ENCODE data around the gene FBXO24. TPM values are rescaled to one million over a fixed set of nuclear protein-coding genes. Genes with fewer than 3 reads are reported as not detected.

Gene FBXO24
- total and polyA plus RNA-seq, 2 donors (not counting 1 experiment from before 2014, with no cell fraction given) = 0.23 to 0.33 TPM

- Histone ChIP-seq H3K27me3 (ENCODE audit: control insufficient read depth, insufficient read depth, low read length) (no peaks in the 10 kb centered on the region), H3K79me2 (ENCODE audit: control insufficient read depth, insufficient read depth, low read length) (no peaks in the 10 kb centered on the region), H3K4me1 (ENCODE audit: control insufficient read depth, extremely low read depth, insufficient read depth, low read length) (no peaks in the 10 kb centered on the region), H3K27ac (ENCODE audit: insufficient read depth, low read length) (no peak overlapping the region), H4K20me1 (ENCODE audit: control insufficient read depth, extremely low read depth, insufficient read depth, low read length) (no peaks in the 10 kb centered on the region), H3K9me3 (ENCODE audit: control insufficient read depth, insufficient read depth, low read depth, low read length) (no peaks in the 10 kb centered on the region), H3K9ac (ENCODE audit: insufficient read depth, low read length) (no peak overlapping the region), H3K4me3 (replicated peaks in 1 of 4; ENCODE audit: control extremely low read depth in 1 of 4, insufficient read depth in 1 of 4, low read depth in 3 of 4, low read length in 4 of 4) (no peak overlapping the region), H2AFZ (ENCODE audit: low read length) (no peak overlapping the region), H3K4me2 (ENCODE audit: extremely low read depth, insufficient read depth, low read length) (no peak overlapping the region), H3K36me3 (ENCODE audit: control insufficient read depth, insufficient read depth, low read length) (peaks cover 28% of the 10 kb centered on the region)
- TF ChIP-seq EZH2 (IDR thresholded peaks at IDR 0.05; ENCODE audit: low read length, missing control alignments) = no peak
- no peak for TF ChIP-seq CTCF (conservative IDR thresholded peaks at IDR 0.05 in 1 of 2, IDR thresholded peaks at IDR 0.05 in 1 of 2; ENCODE audit: low read depth in 1 of 2, low read length in 2 of 2)
- no peak for DNase-seq (ENCODE audit: low read depth in 2 of 2)
Observed at GRCh38 chr7:100572949-100573675, 13.0 kb upstream of the FBXO24 start.

- peaks cover 31% of the 10 kb centered on the region for H3K36me3 ChIP-seq (ENCODE audit: control insufficient read depth, insufficient read depth, low read length)
- no peak within 1 kb of the TSS for H3K4me2 ChIP-seq (ENCODE audit: extremely low read depth, insufficient read depth, low read length)
- H4K20me1 ChIP-seq (ENCODE audit: control insufficient read depth, extremely low read depth, insufficient read depth, low read length) = no peaks in the 10 kb centered on the region
- H3K9ac ChIP-seq (ENCODE audit: insufficient read depth, low read length) = no peak within 1 kb of the TSS
- no peak within 1 kb of the TSS for H2AFZ ChIP-seq (ENCODE audit: low read length)
- no peaks in the 10 kb centered on the region for H3K27me3 ChIP-seq (ENCODE audit: control insufficient read depth, insufficient read depth, low read length)
- H3K79me2 ChIP-seq (ENCODE audit: control insufficient read depth, insufficient read depth, low read length) = no peaks in the 10 kb centered on the region
- no peaks in the 10 kb centered on the region for H3K9me3 ChIP-seq (ENCODE audit: control insufficient read depth, insufficient read depth, low read depth, low read length)
- no peak within 1 kb of the TSS for H3K4me3 ChIP-seq (replicated peaks in 1 of 4; ENCODE audit: control extremely low read depth in 1 of 4, insufficient read depth in 1 of 4, low read depth in 3 of 4, low read length in 4 of 4)
- no peaks in the 10 kb centered on the region for H3K4me1 ChIP-seq (ENCODE audit: control insufficient read depth, extremely low read depth, insufficient read depth, low read length)
- TF ChIP-seq EZH2 (IDR thresholded peaks at IDR 0.05; ENCODE audit: low read length, missing control alignments) (no peak), CTCF (conservative IDR thresholded peaks at IDR 0.05 in 1 of 2, IDR thresholded peaks at IDR 0.05 in 1 of 2; ENCODE audit: low read depth in 1 of 2, low read length in 2 of 2) (no peak)
- no peak within 1 kb of the TSS for H3K27ac ChIP-seq (ENCODE audit: insufficient read depth, low read length)
- no peak for DNase-seq (ENCODE audit: low read depth in 2 of 2)
Observed at GRCh38 chr7:100573691-100574361, 12.3 kb upstream of the FBXO24 start, which contains the start of gene SAP25. Gene SAP25 (minus strand): TSS chr7:100573900. CDS start chr7:100573742, 158 bp downstream.

GRCh38 chr7:100574362-100575205, 11.5 kb upstream of the FBXO24 start:
- H3K36me3 ChIP-seq (ENCODE audit: control insufficient read depth, insufficient read depth, low read length) = peaks cover 35% of the 10 kb centered on the region
- no peaks in the 10 kb centered on the region for H3K9me3 ChIP-seq (ENCODE audit: control insufficient read depth, insufficient read depth, low read depth, low read length)
- H3K4me3 ChIP-seq (replicated peaks in 1 of 4; ENCODE audit: control extremely low read depth in 1 of 4, insufficient read depth in 1 of 4, low read depth in 3 of 4, low read length in 4 of 4) = no peak overlapping the region
- no peaks in the 10 kb centered on the region for H3K4me1 ChIP-seq (ENCODE audit: control insufficient read depth, extremely low read depth, insufficient read depth, low read length)
- no peak overlapping the region for H3K27ac ChIP-seq (ENCODE audit: insufficient read depth, low read length)
- no peak overlapping the region for H3K9ac ChIP-seq (ENCODE audit: insufficient read depth, low read length)
- TF ChIP-seq CTCF (conservative IDR thresholded peaks at IDR 0.05 in 1 of 2, IDR thresholded peaks at IDR 0.05 in 1 of 2; ENCODE audit: low read depth in 1 of 2, low read length in 2 of 2) (no peak), EZH2 (IDR thresholded peaks at IDR 0.05; ENCODE audit: low read length, missing control alignments) (no peak)
- no peaks in the 10 kb centered on the region for H4K20me1 ChIP-seq (ENCODE audit: control insufficient read depth, extremely low read depth, insufficient read depth, low read length)
- no peak overlapping the region for H3K4me2 ChIP-seq (ENCODE audit: extremely low read depth, insufficient read depth, low read length)
- H3K79me2 ChIP-seq (ENCODE audit: control insufficient read depth, insufficient read depth, low read length) = no peaks in the 10 kb centered on the region
- no peaks in the 10 kb centered on the region for H3K27me3 ChIP-seq (ENCODE audit: control insufficient read depth, insufficient read depth, low read length)
- DNase-seq (ENCODE audit: low read depth in 2 of 2) = no peak
- no peak overlapping the region for H2AFZ ChIP-seq (ENCODE audit: low read length)
